Activated CD4-positive, alpha-beta T cell treated with anti-CD3 and anti-CD28 coated beads for 36 hours (primary cell): ENCODE data around the gene TNS1. TPM values are rescaled to one million over a fixed set of nuclear protein-coding genes. Genes with fewer than 3 reads are reported as not detected.

Experiments used
- ATAC-seq: fragments of 200-7000 bp; cut with Tn5 transposase; one replicate; pipeline ENCODE4 v1.10.0; 2021; ENCODE audit warnings: mild to moderate bottlenecking, moderate library complexity
- CTCF ChIA-PET: fragments of 350-600 bp; sonication (Branson Sonifier 250); formaldehyde crosslinking; loops from one replicate; lab custom pipeline; 2021; ENCODE audit warnings: antibody characterized with exemption; lab: Charles Lee
- POLR2A ChIA-PET: fragments of 350-600 bp; sonication (Branson Sonifier 250); formaldehyde crosslinking; loops from one replicate; lab custom pipeline; 2021; ENCODE audit warnings: antibody characterized with exemption, inconsistent platforms; lab: Charles Lee
- DNase-seq: peaks from one replicate; pipeline ENCODE4 v3.0.0-alpha.2; 2020
- H3K27ac Mint-ChIP-seq: one replicate; pipeline ENCODE4 v1.8.0; 2021; ENCODE audit warnings: mixed read lengths
- H3K27me3 Mint-ChIP-seq: one replicate; pipeline ENCODE4 v1.8.0; 2021; ENCODE audit warnings: mixed read lengths
- H3K36me3 Mint-ChIP-seq: one replicate; pipeline ENCODE4 v1.8.0; 2021; ENCODE audit warnings: low read depth, mixed read lengths
- H3K4me1 Mint-ChIP-seq: one replicate; pipeline ENCODE4 v1.8.0; 2021; ENCODE audit warnings: mixed read lengths
- H3K4me3 Mint-ChIP-seq: one replicate; pipeline ENCODE4 v1.8.0; 2021; ENCODE audit warnings: mild to moderate bottlenecking, moderate library complexity, mixed read lengths
- H3K9me3 Mint-ChIP-seq: one replicate; pipeline ENCODE4 v1.8.0; 2021; ENCODE audit warnings: low read depth, mixed read lengths
- intact Hi-C, 2 experiments: fragments of 100-400 bp; cut with DNase I in 1 of 2; cut with micrococcal nuclease in 1 of 2; formaldehyde crosslinking; loops; one replicate each; pipeline versions ENCODE4 v1.14.2 to v1.15.1; 2022 to 2024; cut with DNase I, micrococcal nuclease
- total RNA-seq, 2 experiments: library from RNA; stranded (reverse); gene quantifications; one replicate each; pipeline ENCODE4 v1.2.3, GENCODE V29; 2021

Gene TNS1
- total RNA-seq, 2 experiments from 2014 or later = 0.64 to 0.88 TPM

DNA sequence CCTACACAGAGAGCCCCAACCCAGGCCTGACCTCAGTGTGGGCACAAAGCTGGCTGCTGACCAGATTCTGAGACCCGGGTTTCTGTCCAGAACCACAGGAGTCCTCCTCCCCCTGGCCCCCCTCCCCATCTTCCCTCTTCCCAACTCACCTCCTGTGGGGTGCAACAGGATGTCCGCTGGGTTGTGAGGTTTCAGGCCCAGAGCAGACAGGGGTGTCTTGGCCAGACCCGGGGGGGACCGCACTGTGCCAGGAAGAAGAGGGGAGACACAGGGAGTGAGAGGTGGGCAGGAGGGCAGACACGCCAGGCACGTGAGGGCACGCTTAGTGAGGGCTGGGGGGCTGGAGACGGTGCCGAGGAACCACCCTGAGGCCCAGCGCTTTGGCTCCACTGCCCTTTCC lies 171.5 kb downstream of the TNS1 start:
- ATAC-seq (no peak), DNase-seq (no peak)
- POLR2A ChIA-PET = no interaction called here
- H3K4me3 Mint-ChIP-seq = no peak overlapping the region
- CTCF ChIA-PET = no interaction called here
- intact Hi-C loops = no loop called here
- no peaks in the 10 kb centered on the region for H3K36me3 Mint-ChIP-seq
- H3K9me3 Mint-ChIP-seq = no peaks in the 10 kb centered on the region
- no peak overlapping the region for H3K27ac Mint-ChIP-seq
- no peaks in the 10 kb centered on the region for H3K4me1 Mint-ChIP-seq
- H3K27me3 Mint-ChIP-seq = no peaks in the 10 kb centered on the region

DNA sequence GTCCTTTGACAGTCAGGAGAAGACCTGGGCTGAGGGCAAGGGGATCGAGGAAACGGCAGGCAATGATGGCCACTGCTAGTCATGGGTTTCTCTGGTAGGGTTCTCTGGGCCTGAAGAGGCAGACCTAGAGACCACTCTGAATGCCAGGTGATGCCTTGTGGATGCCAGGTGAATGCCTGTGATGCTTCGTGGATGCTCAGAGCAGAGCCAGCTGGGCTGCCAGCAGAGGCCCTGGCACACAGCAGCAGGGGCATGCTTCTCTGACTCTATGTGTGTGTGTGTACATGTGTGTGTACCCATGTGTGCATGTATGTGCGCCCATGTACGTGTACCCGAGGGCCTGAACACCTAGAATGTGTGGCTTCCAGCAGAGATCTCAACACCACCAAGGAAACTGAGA lies 172.0 kb downstream of the TNS1 start:
- ChIA-PET CTCF (interaction anchor here (0.7 kb wide), 1 partner anchor 274 kb away, joined by 4 read pairs; no protein-coding TSS in a partner anchor), POLR2A (no interaction called here)
- Mint-ChIP-seq H3K27ac (no peak overlapping the region), H3K9me3 (no peaks in the 10 kb centered on the region), H3K4me1 (no peaks in the 10 kb centered on the region), H3K4me3 (no peak overlapping the region), H3K27me3 (no peaks in the 10 kb centered on the region), H3K36me3 (no peaks in the 10 kb centered on the region)
- ATAC-seq = no peak
- intact Hi-C loops = no loop called here
- no peak for DNase-seq

DNA sequence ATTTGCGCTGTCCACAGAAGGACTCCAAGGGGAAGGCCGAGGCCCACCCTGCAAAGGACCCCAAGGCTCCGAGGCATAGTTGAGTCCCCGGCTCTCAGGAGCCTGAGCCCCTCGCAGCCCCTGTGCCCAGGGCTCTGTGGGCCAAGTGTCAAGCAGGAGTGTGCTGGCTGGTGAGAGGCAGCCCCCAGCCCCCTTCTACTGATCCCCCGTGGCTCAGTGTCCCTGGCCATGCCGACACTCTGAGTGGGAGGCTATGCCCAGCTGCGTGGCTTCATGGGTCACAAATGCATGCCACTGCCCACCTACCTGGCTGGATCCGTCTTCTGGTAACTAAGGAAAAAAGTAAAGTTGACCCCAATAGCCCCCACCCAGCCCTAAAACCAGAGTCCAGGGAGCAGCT lies 172.7 kb downstream of the TNS1 start:
- Mint-ChIP-seq H3K4me3 (no peak overlapping the region), H3K36me3 (no peaks in the 10 kb centered on the region), H3K9me3 (no peaks in the 10 kb centered on the region), H3K27ac (no peak overlapping the region), H3K4me1 (no peaks in the 10 kb centered on the region), H3K27me3 (no peaks in the 10 kb centered on the region)
- ATAC-seq (no peak), DNase-seq (no peak)
- POLR2A ChIA-PET = no interaction called here
- intact Hi-C loops = no loop called here
- CTCF ChIA-PET = interaction anchor here (0.7 kb wide), 1 partner anchor 273 kb away, joined by 4 read pairs; no protein-coding TSS in a partner anchor

DNA sequence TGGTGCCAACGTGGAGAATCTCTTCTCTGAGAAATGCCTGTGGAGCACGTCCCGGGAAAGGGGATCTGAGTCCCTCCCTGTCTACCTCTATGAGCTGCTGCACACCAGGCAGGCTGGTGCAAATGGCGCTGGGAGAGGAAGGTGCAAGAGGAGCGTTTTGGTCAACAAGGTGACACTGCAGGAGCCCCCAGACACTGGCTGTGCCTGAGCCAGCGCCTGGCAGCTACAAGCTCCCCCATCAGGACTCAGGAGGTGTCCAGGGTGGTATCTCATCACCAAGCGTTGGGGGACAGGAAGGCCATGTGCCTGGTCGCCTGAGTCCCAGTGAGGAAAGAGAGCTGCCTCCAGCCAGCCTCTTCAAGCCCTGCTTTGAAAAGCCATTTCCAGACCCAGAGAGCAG lies 173.4 kb downstream of the TNS1 start:
- ChIA-PET POLR2A (no interaction called here), CTCF (interaction anchor here (0.7 kb wide), 2 partner anchors 17 to 240 kb away, joined by 3 to 4 read pairs; partner anchors contain the start of gene RUFY4)
- no peaks in the 10 kb centered on the region for H3K4me1 Mint-ChIP-seq
- no peak overlapping the region for H3K4me3 Mint-ChIP-seq
- H3K27me3 Mint-ChIP-seq = no peaks in the 10 kb centered on the region
- no peak overlapping the region for H3K27ac Mint-ChIP-seq
- H3K9me3 Mint-ChIP-seq = no peaks in the 10 kb centered on the region
- intact Hi-C loops = no loop called here
- DNase-seq = no peak
- H3K36me3 Mint-ChIP-seq = no peaks in the 10 kb centered on the region
- no peak for ATAC-seq

DNA sequence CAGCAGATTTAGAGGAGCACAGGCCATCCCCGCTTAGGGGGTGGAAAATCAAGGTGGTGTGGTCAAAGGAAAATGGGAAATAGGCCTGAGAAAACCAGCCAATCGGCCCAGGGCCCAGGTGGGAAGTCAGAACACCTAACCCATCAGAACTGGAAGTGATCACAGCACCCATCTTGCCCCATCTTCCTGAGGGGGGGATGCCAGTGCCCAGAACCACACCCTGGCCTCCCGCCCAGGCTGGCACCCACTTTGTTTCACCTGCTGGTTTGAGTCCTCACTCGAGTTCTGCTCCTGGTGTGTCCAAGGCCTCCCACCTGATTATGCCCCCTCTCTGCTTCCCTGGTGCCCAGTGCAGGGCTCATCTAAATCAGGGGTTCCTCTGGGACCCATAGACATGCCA lies 174.5 kb downstream of the TNS1 start:
- no peak for DNase-seq
- no peaks in the 10 kb centered on the region for H3K27me3 Mint-ChIP-seq
- POLR2A ChIA-PET = no interaction called here
- no peak overlapping the region for H3K4me3 Mint-ChIP-seq
- no peaks in the 10 kb centered on the region for H3K9me3 Mint-ChIP-seq
- no peak overlapping the region for H3K27ac Mint-ChIP-seq
- no peaks in the 10 kb centered on the region for H3K4me1 Mint-ChIP-seq
- CTCF ChIA-PET = interaction anchor here (1.5 kb wide), 1 partner anchor 59 kb away, joined by 7 read pairs; no protein-coding TSS in a partner anchor
- intact Hi-C loops = no loop called here
- no peak for ATAC-seq
- H3K36me3 Mint-ChIP-seq = no peaks in the 10 kb centered on the region

- no peak for ATAC-seq
- no peak for DNase-seq
- Mint-ChIP-seq H3K36me3 (no peaks in the 10 kb centered on the region), H3K27me3 (no peaks in the 10 kb centered on the region), H3K9me3 (no peaks in the 10 kb centered on the region), H3K4me1 (no peaks in the 10 kb centered on the region), H3K4me3 (no peak overlapping the region), H3K27ac (no peak overlapping the region)
- ChIA-PET CTCF (interaction anchor here (1.0 to 1.5 kb wide), 2 partner anchors 17 to 59 kb away, joined by 3 to 7 read pairs; no protein-coding TSS in a partner anchor), POLR2A (no interaction called here)
- intact Hi-C loops = no loop called here
These were observed 175.2 kb downstream of the TNS1 start for GRCh38 chr2:217827430-217828201.

- H3K4me1 Mint-ChIP-seq = no peaks in the 10 kb centered on the region
- ATAC-seq (no peak), DNase-seq (no peak)
- no peak overlapping the region for H3K4me3 Mint-ChIP-seq
- H3K36me3 Mint-ChIP-seq = no peaks in the 10 kb centered on the region
- no peak overlapping the region for H3K27ac Mint-ChIP-seq
- ChIA-PET POLR2A (no interaction called here), CTCF (interaction anchor here (1.0 to 1.5 kb wide), 2 partner anchors 17 to 36 kb away, joined by 3 read pairs; no protein-coding TSS in a partner anchor)
- H3K9me3 Mint-ChIP-seq = no peaks in the 10 kb centered on the region
- no peaks in the 10 kb centered on the region for H3K27me3 Mint-ChIP-seq
- intact Hi-C loops = no loop called here
These were observed 175.8 kb downstream of the TNS1 start for GRCh38 chr2:217826991-217827390.

- ChIA-PET POLR2A (no interaction called here), CTCF (interaction anchor here (1.0 to 1.5 kb wide), 2 partner anchors 16 to 36 kb away, joined by 3 read pairs; no protein-coding TSS in a partner anchor)
- intact Hi-C loops = no loop called here
- no peaks in the 10 kb centered on the region for H3K27me3 Mint-ChIP-seq
- H3K4me3 Mint-ChIP-seq = no peak overlapping the region
- H3K9me3 Mint-ChIP-seq = no peaks in the 10 kb centered on the region
- no peak for DNase-seq
- H3K4me1 Mint-ChIP-seq = no peaks in the 10 kb centered on the region
- H3K36me3 Mint-ChIP-seq = no peaks in the 10 kb centered on the region
- no peak for ATAC-seq
- no peak overlapping the region for H3K27ac Mint-ChIP-seq
These were observed 176.3 kb downstream of the TNS1 start for GRCh38 chr2:217826520-217826919.

DNA sequence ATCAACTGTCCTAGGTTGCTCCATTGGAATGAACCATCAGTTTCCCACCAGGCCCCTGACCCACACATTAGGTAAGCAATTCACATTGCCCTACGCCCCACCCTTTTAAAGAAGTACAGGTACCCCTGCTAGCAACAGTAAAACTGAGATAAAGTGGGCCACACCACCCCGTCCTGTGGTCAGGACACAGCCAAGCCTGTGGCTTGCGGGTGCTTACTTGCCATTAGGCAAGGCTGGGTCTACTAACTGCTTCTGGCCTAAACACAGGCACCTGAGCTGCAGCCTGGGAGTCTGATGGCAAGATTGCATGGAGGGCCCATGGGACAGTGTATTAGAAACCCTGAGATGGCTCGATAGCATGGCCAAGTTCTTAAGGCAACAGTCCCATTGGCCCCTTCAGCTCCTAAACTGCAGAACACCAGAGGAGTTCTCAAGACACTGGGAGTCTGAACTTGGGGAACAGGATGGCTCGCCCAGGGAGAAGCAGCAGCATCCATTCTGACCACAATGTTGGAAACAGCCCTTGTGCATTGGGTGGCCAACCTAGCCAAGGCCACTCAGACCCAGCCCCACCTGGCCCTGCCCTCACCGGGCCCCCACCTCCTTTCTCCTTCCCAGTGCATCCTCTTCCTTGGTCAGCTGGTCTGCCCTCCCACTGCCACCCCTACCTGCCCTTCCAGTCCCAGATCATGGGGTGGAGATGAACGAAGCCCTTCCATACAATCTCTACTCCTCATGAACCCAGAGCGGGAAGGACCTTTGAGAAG lies 177.1 kb downstream of the TNS1 start:
- no peaks in the 10 kb centered on the region for H3K9me3 Mint-ChIP-seq
- intact Hi-C loops = no loop called here

GRCh38 chr2:217824223-217824622 lies 178.6 kb downstream of the TNS1 start:
- ChIA-PET CTCF (no interaction called here), POLR2A (no interaction called here)
- intact Hi-C loops = no loop called here
- Mint-ChIP-seq H3K4me3 (no peak overlapping the region), H3K9me3 (no peaks in the 10 kb centered on the region), H3K36me3 (no peaks in the 10 kb centered on the region), H3K4me1 (no peaks in the 10 kb centered on the region), H3K27me3 (no peaks in the 10 kb centered on the region), H3K27ac (no peak overlapping the region)
- no peak for ATAC-seq
- DNase-seq = no peak

More for the DNA sequence above, 177.1 kb downstream of the TNS1 start:
- Mint-ChIP-seq H3K4me3 (no peak overlapping the region), H3K27ac (no peak overlapping the region), H3K4me1 (no peaks in the 10 kb centered on the region), H3K36me3 (no peaks in the 10 kb centered on the region), H3K27me3 (no peaks in the 10 kb centered on the region)
- ATAC-seq (no peak), DNase-seq (no peak)
- CTCF ChIA-PET = interaction anchor here (1.5 kb wide), 1 partner anchor 35 kb away, joined by 3 read pairs; no protein-coding TSS in a partner anchor
- POLR2A ChIA-PET = no interaction called here

DNA sequence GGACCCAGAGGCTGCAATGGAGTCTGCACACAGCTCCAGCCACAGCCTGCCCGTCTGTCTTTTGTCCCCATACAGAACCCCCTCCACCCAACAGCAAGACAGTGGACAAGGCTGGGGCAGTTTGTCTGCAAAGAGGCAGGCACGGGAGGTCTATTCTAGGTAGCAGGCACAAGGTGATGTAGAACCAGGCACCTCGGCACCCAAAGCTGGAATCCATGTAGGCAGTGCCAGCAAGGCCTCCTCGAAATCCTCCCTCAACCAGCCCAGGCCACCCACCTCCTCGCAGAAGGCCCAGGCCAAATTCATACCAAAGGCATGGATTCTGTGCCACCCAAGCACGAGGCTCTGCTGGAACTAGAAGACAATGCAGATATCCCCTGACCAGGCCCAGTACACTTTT lies 179.2 kb downstream of the TNS1 start:
- Mint-ChIP-seq H3K27ac (no peak overlapping the region), H3K4me3 (no peak overlapping the region), H3K4me1 (no peaks in the 10 kb centered on the region), H3K27me3 (no peaks in the 10 kb centered on the region), H3K36me3 (no peaks in the 10 kb centered on the region), H3K9me3 (no peaks in the 10 kb centered on the region)
- intact Hi-C loops = no loop called here
- no peak for ATAC-seq
- POLR2A ChIA-PET = no interaction called here
- CTCF ChIA-PET = no interaction called here
- DNase-seq = no peak
